Kidney (tissue), 14 donors: ENCODE measurements around the gene SLC12A9. TPM values are rescaled to one million over a fixed set of nuclear protein-coding genes. Genes with fewer than 3 reads are reported as not detected.

Experiments
- DNase-seq, 5 donors: peaks; one replicate each; pipeline ENCODE4 v3.0.0-alpha.2; 2013 to 2020
- FAIRE-seq: peaks from 2 replicates; lab custom pipeline; 2012; peaks lifted over from hg19 to GRCh38; lab: Jason Lieb, UNC
- H3K27ac ChIP-seq, 2 donors: one replicate each; pipeline ENCODE4 v1.7.0; 2013; ENCODE audit warnings: low read depth in 2 of 2, low read length in 2 of 2, inconsistent platforms in 1 of 2
- H3K27me3 ChIP-seq: one replicate; pipeline ENCODE4 v1.7.1; 2013; ENCODE audit warnings: low read length, inconsistent platforms; ENCODE audit not compliant: control insufficient read depth, insufficient read depth
- H3K36me3 ChIP-seq, 3 donors: one replicate each; pipeline versions ENCODE4 v1.7.0 to v1.7.1; 2013; ENCODE audit warnings: low read length in 3 of 3, control low read depth in 1 of 3, inconsistent platforms in 1 of 3; ENCODE audit not compliant: insufficient read depth in 3 of 3, control insufficient read depth in 2 of 3
- H3K4me1 ChIP-seq, 3 donors: one replicate each; pipeline versions ENCODE4 v1.7.0 to v1.7.1; 2013; ENCODE audit warnings: low read length in 3 of 3, inconsistent platforms in 1 of 3, low read depth in 1 of 3; ENCODE audit not compliant: control insufficient read depth in 2 of 3, insufficient read depth in 2 of 3
- H3K4me3 ChIP-seq, 3 donors: one replicate each; pipeline versions ENCODE4 v1.7.0 to v1.8.1; 2013; ENCODE audit warnings: low read length in 3 of 3, control low read depth in 1 of 3, inconsistent platforms in 1 of 3
- H3K9ac ChIP-seq, 3 donors: one replicate each; pipeline versions ENCODE4 v1.7.0 to v1.7.1; 2013; ENCODE audit warnings: low read length in 3 of 3, control low read depth in 1 of 3, inconsistent platforms in 1 of 3
- H3K9me3 ChIP-seq, 3 donors: one replicate each; pipeline versions ENCODE4 v1.7.0 to v1.7.1; 2013; ENCODE audit warnings: low read length in 3 of 3, control low read depth in 1 of 3, inconsistent platforms in 1 of 3; ENCODE audit not compliant: control insufficient read depth in 2 of 3, insufficient read depth in 1 of 3
- intact Hi-C: fragments of 100-400 bp; cut with DNase I; formaldehyde crosslinking; loops from one replicate; pipeline ENCODE4 v1.11.1; 2022
- polyA plus RNA-seq: library from polyadenylated mRNA; stranded (reverse); fragments of 350-450 nt; fragmentation: Illumina TruSeq; extraction: RNeasy Lipid Tissue Mini Kit (QIAGEN cat#74804); gene quantifications from one replicate; pipeline ENCODE4 v1.2.3, GENCODE V29; 2014; ENCODE audit warnings: low read depth, low replicate concordance; ENCODE audit not compliant: insufficient read depth
- total RNA-seq: library from RNA; stranded (reverse); fragmentation: NEBNext Ultra II Directional; extraction: Animal tissue kit (Norgen Biotek cat#: 25700); gene quantifications from one replicate; pipeline ENCODE4 v1.2.1, GENCODE V29; 2021
- TF ChIP-seq, protein P1 (sequence below): IDR thresholded peaks from 3 replicates; pipeline ENCODE4 v1.5.1; 2012; ENCODE audit warnings: mild to moderate bottlenecking, moderate library complexity, borderline replicate concordance; ENCODE audit not compliant: insufficient read depth; ENCODE audit errors: extremely low read depth
- donor health status: control.
- donor health status: control.
- donor health status: control.
- donor health status: control.
- donor health status: control.
- donor health status: DM: yes; HTN: yes; CAD: no.
- donor health status: Normal renal cell carcinoma (clear cell type).

The SLC12A9 gene
- total and polyA plus RNA-seq, 2 donors from 2014 or later, result 19.7 to 29.9 TPM

- no peaks in the 10 kb centered on the region for H3K4me1 ChIP-seq
- peaks cover 4 to 48% (median 15%) of the 10 kb centered on the region in 3 donors for H3K36me3 ChIP-seq
- FAIRE-seq (no peak), DNase-seq (no peak)
- TF ChIP-seq, protein P1, sequence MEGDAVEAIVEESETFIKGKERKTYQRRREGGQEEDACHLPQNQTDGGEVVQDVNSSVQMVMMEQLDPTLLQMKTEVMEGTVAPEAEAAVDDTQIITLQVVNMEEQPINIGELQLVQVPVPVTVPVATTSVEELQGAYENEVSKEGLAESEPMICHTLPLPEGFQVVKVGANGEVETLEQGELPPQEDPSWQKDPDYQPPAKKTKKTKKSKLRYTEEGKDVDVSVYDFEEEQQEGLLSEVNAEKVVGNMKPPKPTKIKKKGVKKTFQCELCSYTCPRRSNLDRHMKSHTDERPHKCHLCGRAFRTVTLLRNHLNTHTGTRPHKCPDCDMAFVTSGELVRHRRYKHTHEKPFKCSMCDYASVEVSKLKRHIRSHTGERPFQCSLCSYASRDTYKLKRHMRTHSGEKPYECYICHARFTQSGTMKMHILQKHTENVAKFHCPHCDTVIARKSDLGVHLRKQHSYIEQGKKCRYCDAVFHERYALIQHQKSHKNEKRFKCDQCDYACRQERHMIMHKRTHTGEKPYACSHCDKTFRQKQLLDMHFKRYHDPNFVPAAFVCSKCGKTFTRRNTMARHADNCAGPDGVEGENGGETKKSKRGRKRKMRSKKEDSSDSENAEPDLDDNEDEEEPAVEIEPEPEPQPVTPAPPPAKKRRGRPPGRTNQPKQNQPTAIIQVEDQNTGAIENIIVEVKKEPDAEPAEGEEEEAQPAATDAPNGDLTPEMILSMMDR, result no peak
- H3K27ac ChIP-seq, result no peak overlapping the region
- no peaks in the 10 kb centered on the region for H3K27me3 ChIP-seq
- no peak overlapping the region for H3K4me3 ChIP-seq
- intact Hi-C loops, result no loop called here
- no peaks in the 10 kb centered on the region for H3K9me3 ChIP-seq
- no peak overlapping the region for H3K9ac ChIP-seq
Measured at GRCh38 chr7:100817097-100817496, 35.4 kb upstream of the SLC12A9 start.

- intact Hi-C loops, result no loop called here
- no peaks in the 10 kb centered on the region for H3K4me1 ChIP-seq
- no peaks in the 10 kb centered on the region for H3K9me3 ChIP-seq
- FAIRE-seq, result no peak
- peaks cover 4 to 39% (median 13%) of the 10 kb centered on the region in 3 donors for H3K36me3 ChIP-seq
- no peak overlapping the region for H3K27ac ChIP-seq
- H3K4me3 ChIP-seq, result no peak overlapping the region
- DNase-seq, result no peak
- no peaks in the 10 kb centered on the region for H3K27me3 ChIP-seq
- TF ChIP-seq, protein P1, result no peak
- no peak overlapping the region for H3K9ac ChIP-seq
Measured at GRCh38 chr7:100818366-100818765, 34.1 kb upstream of the SLC12A9 start.

DNA sequence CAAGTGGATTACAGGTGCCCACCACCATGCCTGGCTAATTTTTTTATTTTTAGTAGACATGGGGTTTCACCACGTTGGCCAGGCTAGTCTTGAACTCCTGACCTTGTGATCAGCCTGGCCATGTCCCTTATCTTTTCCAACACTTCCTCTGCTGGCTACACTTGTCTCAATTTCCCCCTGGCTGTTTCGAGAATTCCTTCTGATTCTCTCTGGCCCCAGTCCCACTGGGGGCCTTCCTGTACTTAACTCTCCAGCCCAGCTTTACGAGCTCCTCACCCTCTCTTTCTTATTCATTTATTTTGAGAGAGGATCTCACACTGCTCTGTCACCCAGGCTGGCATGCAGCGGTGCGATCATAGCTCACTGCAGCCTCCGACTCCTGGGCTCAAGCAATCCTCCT lies 33.7 kb upstream of the SLC12A9 start:
- intact Hi-C loops, result no loop called here
- DNase-seq (no peak), FAIRE-seq (no peak)
- Histone ChIP-seq H3K27me3 (no peaks in the 10 kb centered on the region), H3K9me3 (no peaks in the 10 kb centered on the region), H3K36me3 (peaks cover 2 to 41% (median 9%) of the 10 kb centered on the region in 3 donors), H3K9ac (no peak overlapping the region), H3K27ac (no peak overlapping the region), H3K4me3 (no peak overlapping the region), H3K4me1 (no peaks in the 10 kb centered on the region)
- TF ChIP-seq, protein P1, result no peak

DNA sequence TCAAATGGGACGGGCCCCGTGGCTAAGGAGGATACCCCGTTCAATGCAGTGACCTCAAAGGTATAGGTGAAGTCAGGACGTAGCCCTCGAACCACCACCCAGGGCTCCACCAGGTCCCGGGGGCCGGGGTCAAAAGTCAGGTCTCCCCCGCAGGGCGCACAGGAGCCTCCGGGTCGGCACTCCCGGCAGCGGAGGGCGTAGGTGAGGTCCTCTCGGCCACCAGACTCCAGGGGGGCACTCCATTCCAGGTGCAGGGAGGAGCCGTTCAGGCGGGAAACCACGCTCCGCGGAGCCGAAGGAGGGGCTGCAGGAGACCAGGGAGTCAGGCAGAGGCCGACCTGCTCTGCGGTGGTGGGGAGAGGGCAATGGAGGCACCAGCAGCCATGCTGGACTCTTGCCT lies 32.9 kb upstream of the SLC12A9 start:
- Histone ChIP-seq H3K36me3 (peaks cover 2 to 38% (median 7%) of the 10 kb centered on the region in 3 donors), H3K27ac (no peak overlapping the region), H3K4me3 (no peak overlapping the region), H3K9ac (no peak overlapping the region), H3K9me3 (no peaks in the 10 kb centered on the region), H3K4me1 (no peaks in the 10 kb centered on the region), H3K27me3 (no peaks in the 10 kb centered on the region)
- intact Hi-C loops, result no loop called here
- TF ChIP-seq, protein P1, result no peak
- FAIRE-seq (no peak), DNase-seq (no peak)
